HG03521 (cell line): Measurements from ENCODE around the gene OPTN.
A peak's percentile ranks its signal among the peaks of the same experiment; 100 is the strongest.
"Not testable (repeated sequence)": the region's sequence is repeated elsewhere in the genome, so short reads cannot be mapped to it uniquely, and the experiment has no call there.

Experiments
- ATAC-seq: cut with Tn5 transposase; IDR thresholded peaks from one replicate; pipeline ENCODE4 v1.9.1; 2021; ENCODE audit warnings: mild to moderate bottlenecking, moderate library complexity; ENCODE audit not compliant: unreplicated experiment

OPTN gene

DNA sequence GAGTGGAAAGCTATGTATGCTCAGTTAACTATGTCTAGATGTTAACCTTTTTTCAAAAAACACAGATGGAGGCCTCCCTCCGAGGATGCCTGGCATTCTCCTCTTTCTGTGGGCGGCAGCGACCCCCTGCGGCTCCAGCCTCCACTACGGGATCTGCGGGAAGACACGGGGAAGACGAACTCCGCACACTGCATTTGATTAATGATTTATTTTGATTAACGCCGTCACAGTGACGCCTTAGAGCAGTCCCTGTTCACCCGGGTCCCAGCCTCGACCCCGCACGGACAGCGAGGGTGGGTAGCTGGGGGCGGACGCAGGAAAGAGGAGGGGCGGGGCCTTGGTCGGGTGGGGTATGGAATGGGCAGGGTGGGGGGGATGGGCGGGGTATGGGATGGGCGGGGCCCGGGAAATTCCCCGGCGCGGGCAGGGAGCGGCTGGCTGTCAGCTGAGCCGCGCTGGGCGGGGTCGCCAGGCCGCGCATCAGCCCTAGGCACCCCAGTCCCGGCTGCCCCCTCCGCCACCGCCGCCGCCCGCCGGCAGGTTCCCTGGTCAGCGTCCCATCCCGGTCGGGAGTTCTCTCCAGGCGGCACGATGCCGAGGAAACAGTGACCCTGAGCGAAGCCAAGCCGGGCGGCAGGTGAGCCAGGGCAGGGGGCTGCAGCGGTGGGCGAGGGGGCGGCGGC is at the start of gene OPTN:
Gene OPTN (plus strand): TSS at position 498 of the 683 bp plus-strand sequence. CDS start 8,960 bp downstream, outside the sequence.
- ATAC-seq, result peak; percentile 53

DNA sequence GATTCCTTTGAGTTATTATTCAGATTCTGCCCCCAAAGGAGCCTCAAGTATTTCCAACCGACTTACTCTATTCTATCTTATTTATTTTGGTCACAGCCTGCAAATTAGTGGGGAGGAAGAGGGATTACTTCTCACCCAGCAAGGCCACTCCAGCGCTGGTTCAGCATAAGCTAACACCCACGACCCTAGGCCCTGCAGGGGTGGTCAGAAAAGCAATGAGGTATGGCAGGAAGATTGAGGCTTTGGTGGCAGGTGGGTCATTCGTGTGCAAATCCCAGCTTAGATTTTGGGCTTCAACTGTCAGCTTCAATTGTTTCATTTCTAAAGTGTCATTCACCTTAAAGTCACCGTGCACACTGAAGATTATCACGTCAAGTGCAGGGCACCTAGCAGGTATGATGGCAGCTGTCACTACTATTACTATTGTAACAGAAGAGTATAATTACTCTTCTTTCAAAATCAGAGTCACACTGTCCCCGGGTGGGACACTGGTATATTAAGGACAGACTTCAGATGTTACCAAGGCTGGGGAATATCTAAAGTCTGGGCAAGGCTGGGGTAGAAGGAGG is 48.8 kb upstream of the OPTN start:
- ATAC-seq, result no peak

GRCh38 chr10:13053208-13053607 is 46.8 kb upstream of the OPTN start:
- ATAC-seq, result not testable (repeated sequence)

DNA sequence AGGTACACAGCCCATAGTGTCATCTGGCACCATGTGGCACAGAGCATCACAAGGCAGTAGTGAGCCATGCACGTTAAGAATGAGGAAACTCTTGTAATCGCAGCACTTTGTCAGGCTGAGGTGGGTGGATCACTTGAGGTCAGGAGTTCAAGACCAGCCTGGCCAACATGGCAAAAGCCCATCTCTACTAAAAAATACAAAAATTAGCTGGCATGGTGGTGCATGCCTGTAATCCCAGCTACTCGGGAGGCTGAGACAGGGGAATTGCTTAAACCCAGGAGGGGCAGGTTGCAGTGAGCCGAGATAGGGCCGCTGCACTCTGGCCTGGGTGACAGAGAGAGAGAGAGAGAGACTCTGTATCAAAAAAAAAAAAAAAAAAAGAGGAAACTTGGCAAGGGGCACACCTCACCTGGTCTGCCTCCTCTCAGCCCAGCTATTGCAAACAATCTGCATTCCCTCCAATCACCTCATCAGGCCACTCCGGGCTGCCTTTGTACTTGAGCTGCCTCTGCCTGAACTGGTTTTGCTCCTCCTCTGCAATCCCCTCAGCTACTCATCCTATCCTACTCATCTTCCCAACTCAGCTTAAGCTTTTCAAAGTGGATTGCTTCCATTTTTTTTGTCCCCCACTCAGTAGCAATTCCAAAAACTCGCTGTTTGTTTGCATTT is 46.0 kb upstream of the OPTN start:
- ATAC-seq, result no peak

DNA sequence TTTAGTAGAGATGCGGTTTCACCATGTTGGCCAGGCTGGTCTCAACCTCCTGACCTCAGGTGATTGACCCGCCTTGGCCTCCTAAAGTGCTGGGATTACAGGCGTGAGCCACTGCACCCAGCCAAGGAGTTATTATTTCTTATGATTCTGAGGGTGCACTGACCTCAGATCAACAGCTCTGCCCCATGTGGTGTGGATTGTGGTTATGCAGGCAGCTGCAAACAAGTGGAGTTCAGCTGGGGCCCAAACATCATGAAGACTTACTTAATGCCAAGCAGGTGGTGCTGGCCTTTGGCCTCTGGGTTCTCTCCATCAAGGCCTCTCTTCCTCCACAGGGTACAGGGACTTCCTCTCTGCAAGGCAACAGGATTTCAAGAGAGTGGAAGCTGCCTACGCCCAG is 45.1 kb upstream of the OPTN start:
- no peak for ATAC-seq

DNA sequence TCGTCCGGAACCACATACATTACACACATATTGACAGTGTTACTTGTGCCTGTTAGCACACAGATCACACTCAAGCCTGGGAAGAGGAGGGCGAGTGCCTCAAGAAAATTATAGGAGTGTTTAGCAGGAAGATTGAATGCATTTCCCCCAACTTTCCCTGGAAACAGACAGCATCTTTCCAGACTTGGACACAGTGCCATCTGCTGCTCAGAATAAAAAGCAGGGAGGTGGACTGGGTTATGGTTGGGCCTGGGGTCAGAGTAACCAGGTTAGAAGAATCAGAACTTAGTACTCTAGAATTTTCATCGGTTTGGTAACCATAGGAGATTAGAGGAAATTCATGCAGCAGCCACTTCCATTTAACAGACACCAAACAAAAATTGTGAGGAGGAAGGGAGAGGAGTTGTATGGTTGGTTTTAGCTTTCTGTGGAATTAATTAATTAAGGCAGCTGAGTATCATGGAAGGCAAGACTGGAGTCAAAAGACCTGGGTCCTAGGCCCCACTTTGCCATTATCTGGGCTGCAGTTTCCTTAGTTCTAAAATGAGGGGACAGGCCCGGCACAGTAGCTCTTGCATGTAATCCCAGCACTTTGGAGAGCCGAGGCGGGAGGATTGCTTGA is 43.4 kb upstream of the OPTN start:
- no peak for ATAC-seq

GRCh38 chr10:13062803-13063202 is 37.2 kb upstream of the OPTN start:
- ATAC-seq, result no peak

GRCh38 chr10:13066527-13066926 is 33.4 kb upstream of the OPTN start:
- ATAC-seq, result no peak

GRCh38 chr10:13067431-13067830 is 32.5 kb upstream of the OPTN start:
- no peak for ATAC-seq

DNA sequence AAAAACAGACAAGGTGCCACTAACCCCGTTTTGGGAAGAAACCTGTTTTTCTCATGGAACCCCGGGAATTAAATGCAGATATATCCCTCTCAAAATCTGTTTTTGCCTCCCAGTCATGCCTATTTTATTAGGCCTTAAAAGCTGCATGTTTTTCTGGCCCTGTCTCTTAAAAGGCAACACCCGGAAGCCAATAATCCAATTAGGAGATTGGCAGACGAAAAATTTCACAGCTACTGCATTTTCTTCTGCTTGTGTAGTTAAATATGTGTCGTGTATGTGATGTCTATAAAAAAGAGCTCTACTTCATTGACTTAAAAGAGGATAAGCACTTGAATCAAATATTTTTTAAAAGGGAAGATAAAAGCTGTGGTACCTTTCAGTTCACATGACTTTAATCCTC is 31.9 kb upstream of the OPTN start:
- no peak for ATAC-seq

DNA sequence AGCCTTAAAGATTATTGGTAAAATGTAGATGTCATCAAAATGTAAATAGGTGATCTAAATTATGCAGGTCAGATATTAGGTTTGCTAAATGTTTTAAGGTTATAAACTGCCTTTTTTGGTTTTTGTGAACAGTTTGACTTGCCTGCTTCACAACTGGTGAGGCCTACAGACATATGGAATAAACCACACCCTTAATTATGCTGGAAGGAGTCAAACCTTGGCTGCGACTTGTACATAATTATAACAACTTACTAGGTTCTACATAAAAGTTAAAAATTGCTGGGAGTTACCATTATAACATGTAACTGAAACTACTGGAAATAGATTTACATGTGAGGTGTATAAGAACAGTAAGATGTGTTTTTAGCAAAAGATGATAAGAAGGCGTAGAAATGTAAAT is 31.5 kb upstream of the OPTN start:
- no peak for ATAC-seq

- no peak for ATAC-seq
Observed at GRCh38 chr10:13072339-13072738, 27.6 kb upstream of the OPTN start.

- no peak for ATAC-seq
Observed at GRCh38 chr10:13074563-13075451, 25.2 kb upstream of the OPTN start.

- no peak for ATAC-seq
Observed at GRCh38 chr10:13078912-13079775, 20.8 kb upstream of the OPTN start.

DNA sequence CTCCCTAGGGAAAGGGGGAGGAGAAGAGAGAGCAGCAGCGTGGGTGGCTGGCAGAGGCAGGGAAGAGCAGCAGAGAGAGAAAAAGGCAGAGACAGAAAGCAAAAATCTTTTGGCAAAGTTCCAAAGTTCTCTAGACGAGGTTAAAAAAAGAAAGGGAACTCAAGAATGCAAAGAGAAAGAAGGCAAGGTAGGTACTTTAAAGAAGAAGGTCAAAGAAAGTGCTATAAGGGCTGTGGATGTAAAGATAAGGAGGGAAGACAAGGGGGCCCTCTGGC is 20.2 kb upstream of the OPTN start:
- ATAC-seq, result no peak

GRCh38 chr10:13080643-13081042 is 19.3 kb upstream of the OPTN start:
- ATAC-seq, result no peak

DNA sequence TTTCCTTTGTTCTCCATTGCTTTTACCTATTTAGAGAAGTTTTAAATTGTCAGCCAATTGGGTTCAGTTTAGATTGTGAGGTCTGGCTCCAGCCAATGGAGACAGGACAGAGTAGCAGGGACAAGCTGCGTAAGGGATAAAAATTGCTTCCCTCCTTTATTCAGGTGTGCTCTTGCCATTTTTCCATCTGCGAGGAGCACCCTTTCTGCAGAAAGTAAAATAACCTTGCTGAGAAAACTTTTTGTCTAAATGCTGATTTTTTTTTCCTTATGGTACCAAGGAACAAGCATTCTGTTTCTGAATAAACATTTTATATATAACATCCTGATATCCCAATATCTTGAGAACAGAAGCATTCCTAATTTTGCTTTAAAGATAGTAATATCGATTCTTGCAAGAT is 16.3 kb upstream of the OPTN start:
- ATAC-seq, result not testable (repeated sequence)

- no peak for ATAC-seq
Observed at GRCh38 chr10:13086056-13086455, 13.9 kb upstream of the OPTN start.

GRCh38 chr10:13087601-13087985 is 12.4 kb upstream of the OPTN start:
- ATAC-seq, result no peak

DNA sequence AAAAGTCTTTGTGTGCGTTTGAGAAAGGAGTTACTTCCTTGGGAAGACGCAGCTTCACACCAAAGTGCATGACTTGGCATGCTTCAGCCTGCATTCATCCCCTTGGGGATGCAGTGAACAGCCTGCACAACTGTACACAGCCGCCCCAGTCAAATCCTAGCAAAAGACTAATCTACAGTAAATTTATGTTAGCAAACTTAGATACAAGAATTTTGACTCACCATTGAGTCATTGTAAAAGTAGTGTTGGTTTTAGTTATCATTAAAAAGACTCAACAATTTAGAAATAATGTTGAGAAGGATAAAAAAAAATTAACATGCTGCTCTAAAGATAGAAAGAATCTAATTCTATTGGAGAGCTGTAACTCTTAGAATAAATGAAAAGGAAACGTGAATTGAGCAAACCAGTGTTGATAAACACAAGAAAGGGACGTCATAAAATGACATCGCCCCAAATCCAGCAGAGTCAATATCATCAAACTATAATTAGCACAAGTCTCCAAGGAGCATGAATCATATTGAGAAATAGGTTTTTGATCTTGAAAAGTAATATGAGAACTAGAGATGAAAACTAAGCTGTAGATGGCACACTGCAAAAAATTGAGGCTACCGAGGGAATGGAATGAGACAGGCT is 11.9 kb upstream of the OPTN start:
- no peak for ATAC-seq
